GM23248 (cell line): Measurements from ENCODE around the gene GNAT3.

Experiments used
- EZH2 ChIP-seq: fragments of 200-600 bp; sonication (generic); IDR thresholded peaks from 2 replicates; pipeline ENCODE4 v1.6.1; 2018; ENCODE audit warnings: antibody characterized with exemption, mild to moderate bottlenecking; ENCODE audit not compliant: insufficient read depth, poor library complexity, severe bottlenecking
- EZH2phosphoT487 ChIP-seq: fragments of 200-600 bp; sonication (generic); IDR thresholded peaks from 2 replicates; pipeline ENCODE4 v1.6.1; 2018; ENCODE audit warnings: antibody characterized with exemption, moderate library complexity, mild to moderate bottlenecking, low read depth; ENCODE audit not compliant: insufficient read depth

DNA sequence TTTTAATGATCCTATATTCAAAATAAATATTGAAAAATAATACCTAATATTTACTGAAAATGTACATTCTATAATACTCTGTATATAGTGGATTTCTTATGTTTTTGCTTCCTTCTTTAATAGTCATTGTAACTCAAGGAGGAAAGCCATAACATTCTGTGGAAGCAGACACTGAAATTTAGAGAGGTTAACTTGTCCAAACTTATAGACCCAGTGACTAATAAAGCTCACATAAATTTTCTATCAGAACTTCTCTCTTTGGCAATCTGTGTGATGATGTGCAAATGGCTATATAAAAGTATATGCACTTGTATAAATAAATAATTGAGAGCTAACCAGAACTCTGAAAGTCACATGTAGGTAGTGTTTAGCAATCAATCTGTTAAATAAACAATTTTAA is 26.1 kb downstream of the GNAT3 start:
- no peak for TF ChIP-seq EZH2phosphoT487
- TF ChIP-seq EZH2: no peak
